Muscle of arm (tissue), 12 donors: ENCODE results near the gene UQCRQ. TPM values are rescaled to one million over a fixed set of nuclear protein-coding genes. Genes with fewer than 3 reads are reported as not detected.
"Not testable (repeated sequence)": the region's sequence is repeated elsewhere in the genome, so short reads cannot be mapped to it uniquely, and the experiment has no call there.

Experiments used
- DNase-seq: peaks from one replicate; pipeline ENCODE4 v3.0.0-alpha.2; 2013
- polyA plus RNA-seq, 12 donors: library from polyadenylated mRNA; unstranded; fragments of 120-200 nt; gene quantifications; one replicate each; pipeline ENCODE4 v1.2.1, GENCODE V29; 2013; ENCODE audit not compliant: insufficient read length in 12 of 12

UQCRQ gene
- polyA plus RNA-seq, 12 donors: 109 to 280 (median 181) TPM; not detected in 1

DNA sequence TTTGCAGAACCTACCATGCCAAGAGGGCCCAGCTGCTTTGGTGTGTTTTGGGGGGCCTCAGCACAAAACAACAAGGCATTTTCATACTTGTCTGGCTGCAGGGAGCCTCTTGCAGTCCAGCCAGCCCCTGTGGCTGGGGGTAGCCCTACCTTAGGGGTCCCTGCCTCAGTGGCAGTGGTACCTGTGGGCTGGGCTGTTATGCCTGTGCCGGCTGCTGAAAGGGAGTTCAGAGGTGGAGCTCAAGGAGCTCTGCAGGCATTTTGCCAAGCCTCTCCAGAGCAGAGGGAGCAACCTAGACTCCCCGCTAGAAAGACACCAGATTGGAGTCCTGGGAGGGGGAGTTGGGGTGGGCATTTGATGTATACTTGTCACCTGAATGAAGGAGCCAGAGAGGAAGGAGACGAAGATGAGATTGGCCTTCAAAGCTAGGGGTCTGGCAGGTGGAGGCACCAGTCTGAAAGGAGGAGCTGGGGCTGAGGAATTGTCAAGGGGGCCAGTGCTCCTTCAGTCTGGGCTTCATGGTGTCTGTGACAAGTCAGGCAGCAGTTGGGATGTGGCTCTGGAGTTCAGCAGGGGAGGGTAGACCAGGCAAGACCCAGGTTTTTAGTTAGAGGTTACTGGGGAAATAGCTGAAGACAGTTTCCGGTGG lies 37.5 kb upstream of the UQCRQ start:
- no peak for DNase-seq

GRCh38 chr5:132829742-132830435 lies 36.6 kb upstream of the UQCRQ start:
- peak; percentile 75 for DNase-seq

DNA sequence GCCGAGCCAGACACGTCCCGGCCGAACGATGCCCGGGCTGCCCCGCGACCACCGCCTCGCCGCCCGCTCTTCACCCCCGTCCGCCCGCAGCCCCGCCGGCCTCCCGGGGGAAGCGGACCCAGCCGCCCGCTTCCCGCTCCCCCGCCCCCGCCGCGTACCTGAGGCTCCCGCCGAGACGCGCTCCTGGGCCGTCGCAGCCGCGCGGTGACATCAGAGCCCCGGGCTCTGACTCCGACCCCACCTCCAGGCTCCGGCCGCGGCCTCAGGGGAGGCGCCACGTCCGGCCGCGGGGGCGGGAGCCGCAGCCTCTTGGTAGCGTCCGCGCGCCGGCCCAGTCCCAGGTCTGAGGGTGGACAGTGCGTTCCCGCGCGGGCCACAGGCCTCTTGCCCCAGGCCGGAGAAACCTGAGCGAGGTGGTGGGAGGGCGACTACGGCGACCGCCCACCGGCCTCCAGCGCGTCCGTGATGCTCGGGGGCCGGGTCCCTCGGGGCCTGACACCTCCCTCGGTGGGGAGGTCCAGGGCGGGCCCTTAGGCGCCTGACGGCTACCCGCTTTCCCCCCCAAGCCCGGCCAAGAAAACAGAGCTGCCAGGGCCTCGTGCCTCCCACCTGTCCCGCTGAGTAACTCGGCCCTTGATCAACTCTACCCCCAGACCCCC lies 35.9 kb upstream of the UQCRQ start, which contains the start of gene SHROOM1:
Gene SHROOM1 (minus strand): TSS at position 212 of the 659 bp plus-strand sequence. CDS start 4,507 bp downstream, outside the sequence.
- no peak for DNase-seq

GRCh38 chr5:132831095-132831860 lies 35.2 kb upstream of the UQCRQ start:
- no peak for DNase-seq

DNA sequence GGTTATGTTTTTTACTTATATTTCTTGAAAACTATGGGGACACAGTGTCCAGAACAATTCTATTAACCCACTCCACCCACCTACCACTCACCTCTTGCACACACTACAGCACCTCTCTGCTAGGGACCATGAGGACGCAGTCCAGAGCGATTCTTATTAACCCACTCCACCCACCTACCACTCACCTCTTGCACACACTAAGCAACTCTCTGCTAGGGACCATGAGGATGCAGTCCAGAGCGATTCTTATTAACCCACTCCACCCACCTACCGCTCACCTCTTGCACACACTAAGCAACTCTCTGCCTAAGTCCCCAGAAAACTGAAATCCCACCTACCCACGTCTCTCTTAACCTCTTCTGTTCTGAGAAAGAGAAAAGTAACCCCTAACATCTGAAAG lies 33.8 kb upstream of the UQCRQ start:
- DNase-seq: no peak

GRCh38 chr5:132834057-132834456 lies 32.4 kb upstream of the UQCRQ start:
- no peak for DNase-seq

DNA sequence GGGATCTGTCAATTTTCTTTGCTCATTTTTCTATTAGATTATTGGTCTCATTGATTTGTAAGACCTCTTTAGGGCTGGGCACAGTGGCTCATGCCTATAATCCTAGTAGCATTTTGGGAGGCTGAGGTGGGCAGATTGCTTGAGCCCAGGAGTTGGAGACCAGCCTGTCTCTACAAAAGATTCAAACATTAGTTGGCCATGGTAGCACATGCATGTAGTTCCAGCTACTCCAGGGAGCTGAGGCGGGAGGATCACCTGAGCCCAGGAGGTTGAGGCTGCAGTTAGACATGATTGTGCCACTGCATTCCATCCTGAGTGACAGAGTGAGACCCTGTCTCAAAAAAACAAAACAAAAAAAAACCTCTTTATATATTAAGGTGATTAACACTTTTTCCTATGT lies 29.6 kb upstream of the UQCRQ start:
- no peak for DNase-seq

DNA sequence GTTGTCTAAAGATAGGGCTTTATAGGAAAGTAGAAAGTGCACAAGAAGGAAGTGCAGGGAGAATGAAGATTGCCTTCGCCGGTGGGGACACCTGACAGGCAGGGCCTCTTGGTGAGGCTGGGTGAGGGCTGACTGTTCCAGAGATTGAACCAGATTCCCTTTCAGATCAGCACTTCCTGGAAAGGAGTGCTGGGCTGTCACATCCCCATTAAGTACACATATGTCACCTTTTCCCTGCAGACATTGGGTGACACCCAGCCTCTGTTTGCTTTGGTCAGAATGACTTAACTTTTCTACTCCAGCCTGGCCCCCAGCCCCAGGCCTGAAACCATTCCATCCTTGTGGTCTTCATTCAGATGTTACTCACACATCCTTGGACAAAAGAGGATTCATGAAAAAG lies 28.6 kb upstream of the UQCRQ start:
- DNase-seq: no peak

DNA sequence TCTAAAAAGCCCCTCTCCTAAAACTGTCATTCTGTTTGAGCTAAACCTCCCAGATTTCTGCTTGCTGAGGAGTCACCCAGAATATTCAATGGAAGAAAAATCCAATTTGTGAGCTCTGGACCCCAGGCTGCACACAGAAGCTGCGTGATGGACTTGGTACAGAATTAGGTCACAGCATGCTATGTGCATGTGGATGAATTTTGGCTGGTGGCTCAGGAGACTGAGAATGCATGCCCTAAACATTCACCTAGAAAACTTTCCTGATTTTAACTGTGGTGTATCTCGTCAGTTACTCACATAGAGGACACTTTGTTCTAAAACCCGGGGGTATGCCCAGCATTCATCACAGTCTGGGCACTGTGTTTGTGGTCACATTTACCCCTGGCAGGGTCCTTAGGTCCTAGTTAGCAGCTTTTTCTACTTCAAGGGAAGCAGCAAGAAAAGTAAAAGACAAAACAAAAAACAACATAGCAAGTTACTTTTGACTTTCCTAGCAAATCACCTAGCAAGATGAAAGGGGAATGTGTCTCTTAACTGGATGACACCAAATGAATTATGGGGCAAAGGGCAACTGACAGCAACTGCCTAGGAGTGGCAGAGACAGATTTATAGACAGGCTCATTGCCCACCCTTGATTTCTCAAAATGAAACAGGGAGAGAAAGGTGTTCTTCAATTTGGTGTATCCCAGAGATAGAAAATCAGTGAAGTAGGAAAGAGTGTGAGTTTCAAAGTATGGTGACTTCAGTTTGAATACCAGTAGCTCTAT lies 27.7 kb upstream of the UQCRQ start:
- no peak for DNase-seq

DNA sequence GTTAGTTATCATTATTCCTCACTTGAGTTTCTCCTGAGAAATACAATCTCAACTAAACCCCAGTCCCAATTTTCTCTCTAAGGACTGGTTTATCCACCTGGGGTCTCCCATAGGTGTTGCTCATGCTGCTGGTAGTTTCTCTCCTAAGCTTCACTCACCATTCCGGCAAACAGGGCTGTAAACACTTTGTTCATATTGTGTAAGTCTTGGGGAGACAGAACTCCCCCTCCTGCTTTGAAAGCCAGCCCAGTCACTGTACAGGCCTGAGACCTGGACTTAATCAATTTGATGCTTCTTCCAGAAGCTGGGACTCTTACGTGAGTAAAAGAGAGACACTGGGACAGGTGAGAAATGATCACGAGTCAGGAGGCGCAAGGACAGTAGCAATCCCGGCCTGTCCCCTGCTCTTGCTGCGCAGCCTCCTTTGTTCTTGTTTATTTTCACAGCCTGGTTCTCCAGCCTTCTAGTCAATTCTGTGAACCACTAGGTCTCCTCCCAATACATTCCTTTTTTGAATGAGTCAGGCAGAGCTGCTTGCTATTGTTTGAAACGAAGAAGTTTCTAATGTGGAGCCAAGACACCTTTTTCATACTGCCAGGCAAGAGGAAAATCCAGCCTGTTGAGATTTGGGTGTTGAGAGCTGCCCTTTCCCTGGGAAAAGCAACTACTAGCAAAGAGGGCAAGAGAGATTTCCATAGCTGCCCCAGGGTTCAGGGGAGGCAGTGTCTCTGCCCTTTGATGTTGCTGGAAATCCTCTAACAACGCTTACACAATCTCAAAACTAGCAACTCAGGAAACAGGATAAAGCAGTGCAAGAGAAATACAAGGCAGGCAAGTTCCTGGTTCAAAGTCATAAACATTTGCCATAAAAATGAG lies 26.8 kb upstream of the UQCRQ start:
- no peak for DNase-seq

DNA sequence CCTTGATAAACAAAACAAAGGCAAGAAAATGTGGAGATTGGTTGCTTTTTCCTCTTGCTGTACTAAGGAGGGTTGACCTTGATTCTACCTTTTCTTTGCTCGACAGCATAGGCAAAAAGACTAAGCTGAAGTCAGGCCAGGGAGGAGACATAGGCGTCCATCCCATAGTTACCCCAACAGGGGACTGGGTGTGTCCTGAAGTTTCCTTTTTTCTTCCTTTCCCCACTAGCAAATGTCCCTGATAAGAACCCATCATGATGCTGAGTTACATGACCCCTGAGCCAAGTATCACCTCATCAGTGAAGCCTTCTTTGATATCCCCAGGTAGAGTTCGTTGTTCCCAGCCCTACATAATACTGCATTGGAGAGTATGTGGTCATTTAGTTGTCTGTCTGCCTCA lies 26.1 kb upstream of the UQCRQ start:
- no peak for DNase-seq

GRCh38 chr5:132840896-132841295 lies 25.5 kb upstream of the UQCRQ start:
- no peak for DNase-seq

GRCh38 chr5:132841305-132841704 lies 25.1 kb upstream of the UQCRQ start:
- DNase-seq: no peak

GRCh38 chr5:132848270-132848669 lies 18.2 kb upstream of the UQCRQ start:
- no peak for DNase-seq

DNA sequence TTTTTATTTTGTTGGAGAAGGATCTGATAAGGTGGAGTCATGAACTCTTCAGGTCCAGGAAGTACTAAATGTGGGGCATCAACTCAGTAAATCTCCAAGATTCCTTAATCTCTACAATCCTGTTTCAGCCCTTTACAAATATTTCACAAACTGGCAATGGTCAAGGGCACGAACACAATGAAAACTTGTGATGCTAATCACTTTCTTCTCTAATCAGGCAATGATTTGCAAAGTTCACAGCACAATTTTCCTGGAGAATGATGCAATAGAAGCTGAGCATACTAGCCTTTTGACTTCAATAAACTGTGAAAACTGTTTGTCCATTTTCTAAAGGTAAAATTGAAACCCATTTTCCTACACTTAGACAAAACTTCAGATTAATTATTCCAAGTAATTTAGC lies 17.1 kb upstream of the UQCRQ start:
- DNase-seq: no peak

DNA sequence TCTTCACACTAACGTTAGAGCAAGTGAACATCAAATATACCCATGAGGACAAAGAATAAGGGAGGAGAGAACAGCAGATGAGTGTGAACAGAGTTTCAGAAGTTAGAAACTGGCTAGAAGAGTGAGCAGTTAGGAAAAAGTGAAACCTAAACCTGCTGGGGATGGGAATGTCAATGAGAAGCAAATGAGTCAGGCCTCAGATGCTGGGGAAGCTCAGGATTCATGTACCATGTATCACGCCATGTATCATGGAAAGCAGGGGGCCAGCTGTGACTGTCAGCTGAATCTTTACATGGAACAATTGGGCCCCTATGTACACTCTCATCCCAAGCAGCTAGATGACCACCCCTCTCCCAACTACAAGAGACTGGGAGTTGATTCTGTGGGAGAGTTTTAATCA lies 16.4 kb upstream of the UQCRQ start:
- no peak for DNase-seq

GRCh38 chr5:132853323-132853722 lies 13.1 kb upstream of the UQCRQ start:
- DNase-seq: no peak

- no peak for DNase-seq
These were observed 12.7 kb upstream of the UQCRQ start for GRCh38 chr5:132853790-132854189.

- no peak for DNase-seq
These were observed 12.1 kb upstream of the UQCRQ start for GRCh38 chr5:132854301-132854700.

DNA sequence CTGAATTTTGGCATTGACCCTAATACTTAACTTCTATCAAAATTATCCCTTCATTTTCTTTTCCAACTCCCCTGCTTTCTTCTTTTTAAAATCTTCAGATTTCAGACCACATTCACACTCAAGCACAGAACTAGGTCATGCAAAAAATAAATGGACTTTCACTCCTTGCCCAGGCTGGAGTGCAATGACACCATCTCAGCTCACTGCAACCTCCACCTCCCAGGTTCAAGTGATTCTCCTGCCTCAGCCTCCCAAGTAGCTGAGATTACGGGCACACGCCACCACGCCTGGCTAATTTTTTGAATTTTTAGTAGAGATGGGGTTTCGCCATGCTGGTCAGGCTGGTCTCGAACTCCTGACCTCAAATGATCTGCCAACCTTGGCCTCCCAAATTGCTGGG lies 11.4 kb upstream of the UQCRQ start:
- not testable (repeated sequence) for DNase-seq

DNA sequence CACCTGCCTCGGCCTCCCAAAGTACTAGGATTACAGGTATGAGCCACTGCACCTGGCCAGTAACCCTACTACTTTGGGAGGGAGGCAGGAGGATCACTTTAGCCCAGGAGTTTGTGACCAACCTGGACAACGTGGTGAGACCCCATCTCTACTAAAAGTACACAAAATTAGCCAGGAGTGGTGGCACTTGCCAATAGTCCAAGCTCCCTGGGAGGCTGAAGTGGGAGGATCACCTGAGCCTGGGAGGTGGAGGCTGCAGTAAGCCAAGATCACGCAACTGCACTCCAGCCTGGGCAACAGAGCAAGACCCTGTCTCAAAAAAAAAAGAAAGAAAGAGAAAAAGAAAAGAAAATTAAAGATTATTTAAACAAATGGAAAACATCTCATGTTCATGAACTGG lies 10.4 kb upstream of the UQCRQ start:
- DNase-seq: no peak
